Fibroblast of lung (primary cell): ENCODE data around the gene MLST8.

ENCODE experiments used
- CTCF ChIP-seq, 2 donors: IDR thresholded peaks in 1 of 2; conservative IDR thresholded peaks in 1 of 2; 1 replicate in 1 of 2; 2 replicates in 1 of 2; pipeline ENCODE4 v1.5.1; 2011 to 2012; ENCODE audit warnings: low read length in 2 of 2, control low read depth in 1 of 2, inconsistent platforms in 1 of 2, low read depth in 1 of 2, mild to moderate bottlenecking in 1 of 2
- EZH2 ChIP-seq: IDR thresholded peaks from 2 replicates; pipeline ENCODE4 v1.5.1; 2012; ENCODE audit warnings: low read length, control low read depth, mild to moderate bottlenecking; ENCODE audit errors: missing control alignments

DNA sequence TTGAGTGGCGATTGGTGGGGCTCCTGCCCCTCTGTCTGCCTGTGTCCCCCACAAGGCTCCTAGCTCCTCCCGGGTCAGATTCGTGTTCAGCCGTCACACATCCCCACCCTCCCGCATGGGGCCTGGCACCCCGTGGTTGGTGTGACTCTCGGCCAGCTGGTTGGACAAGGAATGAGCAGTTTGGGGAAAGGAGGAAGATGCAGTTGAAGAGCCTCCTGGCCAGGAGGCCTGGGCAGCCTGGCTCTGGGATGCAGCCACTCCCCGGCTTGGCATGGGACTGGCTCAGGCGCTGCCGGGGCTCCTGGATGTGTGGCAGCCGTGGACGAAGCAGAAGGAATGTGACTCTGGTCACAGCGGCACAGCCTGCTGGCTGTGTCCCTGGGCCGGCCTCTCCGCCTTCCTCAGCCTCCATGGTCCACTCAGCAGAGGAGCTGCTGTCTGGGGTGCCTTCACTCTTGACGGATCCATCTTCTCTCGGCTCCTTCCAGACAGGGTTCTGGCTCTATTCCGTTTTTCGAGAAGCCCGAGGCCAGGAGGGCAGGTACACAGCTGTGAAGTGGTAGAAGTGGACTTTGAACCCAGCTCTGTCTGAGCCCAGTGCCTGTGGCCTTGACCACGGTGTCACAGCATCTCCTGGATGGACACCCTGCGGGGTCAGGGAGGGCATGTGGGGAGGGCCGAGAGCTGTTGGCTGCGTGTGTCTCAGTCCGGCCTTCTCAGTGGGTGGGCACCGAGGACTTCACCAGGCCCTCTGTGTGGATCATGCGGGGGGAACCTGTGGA lies 47.6 kb upstream of the MLST8 start:
- TF ChIP-seq CTCF (conservative IDR thresholded peaks at IDR 0.05 in 1 of 2, IDR thresholded peaks at IDR 0.05 in 1 of 2; ENCODE audit: low read depth in 1 of 2, low read length in 2 of 2) = no peak
- no peak for TF ChIP-seq EZH2
